Measurements from ENCODE around the gene HSD3B1.
"Not testable (repeated sequence)": the region's sequence is repeated elsewhere in the genome, so short reads cannot be mapped to it uniquely, and the experiment has no call there.

HSD3B1 gene

DNA sequence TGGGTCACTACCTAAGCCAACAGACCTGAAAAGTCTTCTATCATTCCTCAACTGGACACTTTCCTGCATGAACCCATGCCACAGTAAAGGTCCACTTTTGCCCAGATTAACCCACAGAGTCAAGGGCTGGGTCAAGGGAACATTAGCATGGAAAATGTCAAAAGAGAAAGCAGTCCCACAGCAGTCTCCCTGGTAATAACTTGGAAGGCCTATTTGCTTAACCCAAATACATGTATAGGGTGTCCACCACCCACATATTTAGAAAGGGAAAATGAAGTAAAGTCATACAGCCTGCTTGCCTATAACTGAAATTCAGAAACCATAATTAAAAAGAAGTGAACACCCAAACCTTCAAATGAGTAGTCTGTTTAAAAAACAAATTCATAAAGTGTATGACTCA is 16.1 kb upstream of the HSD3B1 start:
- DNase-seq (ENCODE audit: low read depth in 2 of 2) = no peak

GRCh38 chr1:119492763-119493162 is 14.2 kb upstream of the HSD3B1 start:
- no peak for DNase-seq (ENCODE audit: low read depth in 2 of 2)

GRCh38 chr1:119504831-119505230 is 2.2 kb upstream of the HSD3B1 start:
- DNase-seq (ENCODE audit: low read depth in 2 of 2) = no peak

GRCh38 chr1:119510046-119510445 is 3.0 kb downstream of the HSD3B1 start:
- no peak for DNase-seq (ENCODE audit: low read depth in 2 of 2)

DNA sequence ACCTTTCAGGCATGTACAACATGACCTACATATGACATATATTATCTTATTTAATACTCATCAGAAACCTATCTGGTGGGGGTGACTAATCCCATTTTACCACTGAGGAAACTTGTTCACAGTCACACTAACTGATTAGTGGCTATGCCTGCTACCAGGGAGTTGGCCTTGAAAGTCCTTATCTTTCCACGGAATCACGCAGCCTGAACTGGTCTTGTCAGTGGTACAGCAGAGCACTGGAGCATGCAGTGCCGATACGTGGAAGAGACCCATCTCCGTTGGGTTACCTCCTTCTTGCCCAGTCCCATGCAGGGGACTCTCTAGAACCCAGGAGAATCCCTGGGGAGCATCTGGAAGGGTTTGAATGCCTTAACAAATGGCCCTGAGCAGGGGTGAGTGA is 8.2 kb downstream of the HSD3B1 start:
- no peak for DNase-seq (ENCODE audit: low read depth in 2 of 2)

- DNase-seq (ENCODE audit: low read depth in 2 of 2) = no peak
Observed at GRCh38 chr1:119516247-119516646, 9.2 kb downstream of the HSD3B1 start.

DNA sequence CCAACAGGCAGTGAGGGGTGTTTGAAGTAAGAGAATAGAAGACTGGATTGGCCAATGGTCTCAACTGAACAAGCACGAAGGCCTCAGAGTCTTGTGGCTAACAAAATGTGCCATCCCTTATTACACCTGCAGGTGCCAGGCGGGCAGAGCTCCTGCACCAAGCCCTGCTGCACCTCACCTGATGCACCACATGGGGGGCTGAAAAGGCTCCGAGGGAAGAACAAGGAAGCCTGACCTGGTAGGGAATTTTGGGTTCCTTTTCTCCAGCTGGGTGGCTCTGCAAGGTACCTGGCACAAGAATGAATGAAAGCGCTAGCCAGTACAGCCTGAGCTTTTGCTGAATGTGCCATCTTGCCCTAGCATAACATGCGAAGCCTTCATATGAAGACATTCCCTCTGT is 9.7 kb downstream of the HSD3B1 start:
- no peak for DNase-seq (ENCODE audit: low read depth in 2 of 2)

DNA sequence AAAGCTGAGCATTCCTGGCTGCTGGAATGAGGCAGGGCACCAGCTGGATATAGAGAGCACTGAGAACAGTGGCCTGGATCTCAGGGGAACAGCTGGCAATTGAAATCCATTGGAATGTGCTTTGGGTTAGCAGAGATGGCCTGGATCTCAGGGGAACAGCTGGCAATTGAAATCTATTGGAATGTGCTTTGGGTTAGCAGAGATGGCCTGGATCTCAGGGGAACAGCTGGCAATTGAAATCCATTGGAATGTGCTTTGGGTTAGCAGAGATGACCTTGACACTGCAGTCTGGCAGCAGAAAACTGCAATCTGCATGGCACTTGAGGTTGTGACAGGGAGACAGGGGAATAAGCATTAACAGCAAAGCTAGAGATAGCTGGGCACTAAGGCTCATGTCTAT is 10.7 kb downstream of the HSD3B1 start:
- not testable (repeated sequence) for DNase-seq (ENCODE audit: low read depth in 2 of 2)

- no peak for DNase-seq (ENCODE audit: low read depth in 2 of 2)
Observed at GRCh38 chr1:119531606-119532323, 24.8 kb downstream of the HSD3B1 start.

DNA sequence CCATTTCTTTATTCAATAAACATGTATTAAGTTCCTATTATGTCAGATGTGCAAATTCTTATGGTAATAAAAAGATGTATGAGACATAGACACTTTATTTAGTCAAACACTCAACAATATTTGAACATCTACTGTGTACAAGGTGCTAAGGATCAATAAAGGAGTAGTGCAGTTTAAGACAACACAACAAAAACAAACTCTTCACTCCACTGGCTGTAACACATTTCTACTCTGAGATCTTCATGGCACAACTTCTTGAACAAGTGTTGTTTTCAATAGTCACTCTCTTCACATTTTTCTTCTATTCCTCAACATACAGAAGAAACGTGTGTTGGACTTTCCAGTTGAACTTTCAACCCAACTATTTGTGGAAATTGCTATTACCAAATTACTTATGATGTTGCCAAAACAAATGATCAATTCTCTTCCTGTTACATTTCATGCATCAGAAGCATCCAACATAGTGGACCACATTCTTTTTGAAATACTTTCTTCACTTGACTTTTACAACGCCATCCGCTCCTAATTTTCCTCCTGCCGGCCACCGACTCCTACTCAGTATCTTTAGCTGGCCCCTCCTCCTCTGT is 25.4 kb downstream of the HSD3B1 start:
- DNase-seq (ENCODE audit: low read depth in 2 of 2) = no peak

- DNase-seq (ENCODE audit: low read depth in 2 of 2) = no peak
Observed at GRCh38 chr1:119535381-119535780, 28.4 kb downstream of the HSD3B1 start.

DNA sequence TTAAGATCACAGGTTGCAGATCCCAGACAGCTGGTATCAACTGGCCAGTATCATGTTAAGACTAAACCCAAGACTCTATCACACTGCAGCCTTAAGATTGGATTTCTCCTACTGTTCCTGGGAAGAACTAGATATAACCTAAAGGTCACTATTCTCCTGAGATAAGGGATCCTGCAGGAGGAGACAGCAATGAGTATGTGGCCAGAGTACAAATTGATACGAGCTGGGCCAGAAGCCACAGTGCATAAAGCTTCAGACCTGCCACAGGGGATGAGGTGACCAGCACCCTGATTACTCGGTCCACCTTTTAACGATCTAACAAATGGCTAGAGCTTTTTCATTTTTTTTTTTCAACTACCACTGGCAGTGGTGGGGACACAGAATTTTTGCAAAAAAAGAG is 31.0 kb downstream of the HSD3B1 start:
- DNase-seq (ENCODE audit: low read depth in 2 of 2) = no peak

DNA sequence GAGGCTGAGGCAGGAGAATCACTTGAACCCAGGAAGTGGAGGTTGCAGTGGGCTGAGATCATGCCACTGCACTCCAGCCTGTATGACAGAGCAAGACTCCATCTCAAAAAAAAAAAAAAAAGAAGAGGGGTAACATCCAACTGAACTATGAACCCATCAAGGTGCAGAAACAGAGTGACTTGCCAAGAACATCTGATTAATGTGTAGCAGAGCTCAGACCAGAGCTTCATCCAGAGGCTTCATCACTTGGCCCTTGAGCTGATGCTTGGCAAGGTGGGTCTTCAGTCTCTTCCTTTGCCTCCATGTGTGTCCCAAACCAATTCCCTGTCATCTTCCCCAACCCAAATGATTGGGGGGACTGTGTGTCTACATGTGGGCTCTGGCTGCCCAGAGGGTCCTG is 32.6 kb downstream of the HSD3B1 start:
- no peak for DNase-seq (ENCODE audit: low read depth in 2 of 2)

GRCh38 chr1:119541389-119541788 is 34.4 kb downstream of the HSD3B1 start:
- no peak for DNase-seq (ENCODE audit: low read depth in 2 of 2)

DNA sequence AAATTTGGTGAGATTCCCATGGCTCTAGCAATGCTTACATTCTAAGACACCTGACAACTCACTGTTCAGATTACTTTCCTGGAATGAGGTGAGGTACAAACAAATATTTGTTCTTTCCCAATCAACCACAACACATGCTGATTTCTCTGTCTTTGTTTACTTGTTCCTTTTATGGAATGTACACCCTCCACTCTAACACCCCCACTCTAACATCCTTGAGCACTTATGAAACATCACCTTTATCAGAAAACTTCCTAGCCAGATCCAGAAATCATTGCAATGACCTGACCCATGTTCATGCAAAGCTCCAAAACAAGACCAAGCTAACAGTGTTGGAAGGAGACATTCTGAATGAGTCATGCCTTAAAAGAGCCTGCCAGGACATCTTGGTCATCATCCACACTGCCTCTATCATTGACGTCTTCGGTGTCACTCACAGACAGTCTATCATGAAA is 35.5 kb downstream of the HSD3B1 start:
- no peak for DNase-seq (ENCODE audit: low read depth in 2 of 2)

- DNase-seq (ENCODE audit: low read depth in 2 of 2) = no peak
Observed at GRCh38 chr1:119544165-119544762, 37.3 kb downstream of the HSD3B1 start.

DNA sequence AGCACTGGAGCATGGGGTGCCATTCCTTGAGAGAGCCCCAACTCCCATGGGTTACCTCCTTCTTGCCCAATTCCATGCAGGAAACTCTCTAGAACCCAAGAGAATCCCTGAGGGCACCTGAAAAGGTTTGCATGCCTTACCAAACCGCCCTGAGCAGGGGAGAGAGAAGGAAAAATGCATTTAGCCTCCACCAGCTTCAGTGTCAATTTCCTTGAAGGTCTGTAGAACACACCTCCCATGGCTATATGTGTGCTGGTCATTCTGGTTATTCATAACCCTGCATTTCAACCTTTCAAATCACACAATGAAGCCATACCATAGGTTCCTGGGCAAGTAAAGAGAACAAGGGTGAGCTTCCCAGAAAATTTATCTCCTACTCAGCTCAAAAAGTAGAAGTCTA is 39.6 kb downstream of the HSD3B1 start:
- no peak for DNase-seq (ENCODE audit: low read depth in 2 of 2)

DNA sequence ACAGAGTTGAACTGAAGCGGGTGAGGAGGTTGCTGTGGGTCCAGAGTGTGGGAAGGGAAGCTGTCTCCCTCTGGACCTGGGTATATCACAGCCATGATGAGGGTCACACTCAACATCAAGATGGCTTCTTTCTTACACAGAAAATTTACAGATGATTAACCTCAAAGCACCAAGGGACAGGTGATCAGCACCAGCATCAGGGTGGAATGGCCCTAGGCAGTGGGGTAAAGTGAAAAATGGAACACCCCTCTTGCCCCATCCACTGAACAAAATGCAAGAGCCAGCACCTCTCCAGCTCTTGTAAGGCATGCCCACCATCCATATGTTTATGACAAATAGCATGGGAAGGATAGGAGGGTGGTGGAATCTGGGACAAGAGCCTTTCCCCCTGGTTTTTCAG is 40.3 kb downstream of the HSD3B1 start:
- DNase-seq (ENCODE audit: low read depth in 2 of 2) = no peak

GRCh38 chr1:119547805-119548204 is 40.8 kb downstream of the HSD3B1 start:
- no peak for DNase-seq (ENCODE audit: low read depth in 2 of 2)

GRCh38 chr1:119549719-119550132 is 42.7 kb downstream of the HSD3B1 start:
- DNase-seq (ENCODE audit: low read depth in 2 of 2) = peak; percentile 2 to 12

GRCh38 chr1:119550381-119550780 is 43.4 kb downstream of the HSD3B1 start:
- DNase-seq (ENCODE audit: low read depth in 2 of 2) = no peak

GRCh38 chr1:119551218-119551617 is 44.2 kb downstream of the HSD3B1 start:
- DNase-seq (ENCODE audit: low read depth in 2 of 2) = no peak

GRCh38 chr1:119552656-119553055 is 45.6 kb downstream of the HSD3B1 start:
- DNase-seq (ENCODE audit: low read depth in 2 of 2) = not testable (repeated sequence)
